ENCODE measurements around the gene TBC1D20. TPM values are rescaled to one million over a fixed set of nuclear protein-coding genes. Genes with fewer than 3 reads are reported as not detected.

Gene TBC1D20
- total RNA-seq, 1 experiment from 2014 or later: 32.3 TPM

- ATAC-seq (no peak), DNase-seq (ENCODE audit: low read depth, low spot score) (no peak)
- Histone ChIP-seq H3K4me2 (ENCODE audit: low read length) (no peak overlapping the region), H4K20me1 (ENCODE audit: insufficient read depth) (no peaks in the 10 kb centered on the region), H3K27me3 (ENCODE audit: insufficient read depth, low read length) (no peaks in the 10 kb centered on the region), H3K36me3 (ENCODE audit: control insufficient read depth in 1 of 2, insufficient read depth in 2 of 2, low read length in 2 of 2) (peaks cover 2 to 16% of the 10 kb centered on the region in 2 experiments), H3K9me2 (ENCODE audit: insufficient read depth) (no peaks in the 10 kb centered on the region), H3K4me3 (replicated peaks in 1 of 2; ENCODE audit: low read depth in 1 of 2, low read length in 2 of 2) (no peak overlapping the region), H3K79me2 (ENCODE audit: insufficient read depth, low read length) (no peaks in the 10 kb centered on the region), H2AFZ (ENCODE audit: low read depth, low read length, poor library complexity, severe bottlenecking) (no peak overlapping the region), H3K9me3 (ENCODE audit: control insufficient read depth in 1 of 2, insufficient read depth in 1 of 2, low read depth in 1 of 2, low read length in 2 of 2) (no peaks in the 10 kb centered on the region), H3K4me1 (ENCODE audit: control insufficient read depth in 1 of 2, insufficient read depth in 2 of 2, low read length in 2 of 2) (peaks cover 0 to 5% of the 10 kb centered on the region in 2 experiments; a peak in 1 of 4 replicates), H3K9ac (ENCODE audit: low read length) (no peak overlapping the region), H3K27ac (ENCODE audit: low read depth, low read length) (no peak overlapping the region)
- ChIA-PET RAD21 (ENCODE audit: low non-redundant PET in 1 of 2, low total read pairs in 2 of 2, uncharacterized antibody in 2 of 2, unreplicated experiment in 2 of 2) (no interaction called here), CTCF (interaction anchor here (2.5 to 2.9 kb wide), 3 partner anchors 67 to 309 kb away, joined by 21 to 29 read pairs (median 24); no protein-coding TSS in a partner anchor), POLR2A (interaction anchor here (0.6 to 2.3 kb wide), 2 partner anchors 23 to 200 kb away, joined by 3 to 7 read pairs; partner anchors contain the start of gene RBCK1)
- TF ChIP-seq ATF3 (IDR thresholded peaks at IDR 0.05): no peak
- TF ChIP-seq ZNF274 (IDR thresholded peaks at IDR 0.05; ENCODE audit: low read depth, low read length): no peak
- no peak for TF ChIP-seq CBX3 (IDR thresholded peaks at IDR 0.05; ENCODE audit: low read depth)
- TF ChIP-seq TCF7L2 (IDR thresholded peaks at IDR 0.05; ENCODE audit: borderline replicate concordance, extremely low read depth, insufficient read depth, insufficient read length): no peak
- no peak for TF ChIP-seq SIN3A (IDR thresholded peaks at IDR 0.05; ENCODE audit: low read depth)
- TF ChIP-seq SRF (IDR thresholded peaks at IDR 0.05; ENCODE audit: low read depth): no peak
- TF ChIP-seq CEBPB (IDR thresholded peaks at IDR 0.05; ENCODE audit: low read depth): no peak
- TF ChIP-seq CTCF (IDR thresholded peaks at IDR 0.05 in 2 of 3, conservative IDR thresholded peaks at IDR 0.05 in 1 of 3; ENCODE audit: borderline replicate concordance in 1 of 3, insufficient read depth in 1 of 3, low read depth in 2 of 3, low read length in 2 of 3): no peak
- TF ChIP-seq EZH2phosphoT487 (IDR thresholded peaks at IDR 0.05; ENCODE audit: borderline replicate concordance): no peak
- no peak for TF ChIP-seq YY1 (IDR thresholded peaks at IDR 0.05; ENCODE audit: extremely low read depth, insufficient replicate concordance, low read depth, low read length)
- no peak; the same call in 1 of the 2 replicates for TF ChIP-seq POLR2AphosphoS5 (IDR thresholded peaks at IDR 0.05; ENCODE audit: low read depth, low read length)
- no peak for TF ChIP-seq EZH2 (IDR thresholded peaks at IDR 0.05)
- no peak for TF ChIP-seq RAD21 (IDR thresholded peaks at IDR 0.05; ENCODE audit: low read depth)
- no peak for TF ChIP-seq JUND (IDR thresholded peaks at IDR 0.05)
- TF ChIP-seq EGR1 (IDR thresholded peaks at IDR 0.05; ENCODE audit: low read depth): no peak
- intact Hi-C loops (cut with micrococcal nuclease): loop anchor here (2.0 kb wide), 1 partner anchor 68 kb away; no protein-coding TSS in a partner anchor
- BruUV-seq (replicated peaks): no TSS peak
These were observed 32.0 kb downstream of the TBC1D20 start for GRCh38 chr20:430091-430999.
